ENCODE data around the gene CIT.
"Not testable (repeated sequence)": the region's sequence is repeated elsewhere in the genome, so short reads cannot be mapped to it uniquely, and the experiment has no call there.

The CIT gene

DNA sequence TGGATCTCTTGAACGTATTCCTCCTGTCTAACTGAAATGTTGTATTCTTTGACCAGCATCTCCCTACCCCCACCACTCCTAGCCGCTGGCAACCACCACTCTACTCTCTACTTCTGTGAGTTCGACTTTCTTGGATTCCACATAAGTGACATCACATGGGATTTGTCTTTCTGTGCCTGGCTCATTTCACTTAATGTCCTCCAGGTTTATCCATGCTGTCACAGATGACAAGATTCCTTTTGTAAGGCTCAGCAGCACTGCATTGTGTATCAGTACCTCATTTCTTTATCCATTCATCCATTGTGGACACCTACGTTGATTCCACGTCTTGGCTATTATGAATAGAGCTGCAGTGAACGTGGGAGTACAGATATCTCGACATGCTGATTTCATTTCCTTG, 198.7 kb downstream of the CIT start:
- no peak for DNase-seq (ENCODE audit: low spot score)

- no peak for DNase-seq (ENCODE audit: low spot score)
These were observed 200.5 kb downstream of the CIT start for GRCh38 chr12:119676573-119676972.

DNA sequence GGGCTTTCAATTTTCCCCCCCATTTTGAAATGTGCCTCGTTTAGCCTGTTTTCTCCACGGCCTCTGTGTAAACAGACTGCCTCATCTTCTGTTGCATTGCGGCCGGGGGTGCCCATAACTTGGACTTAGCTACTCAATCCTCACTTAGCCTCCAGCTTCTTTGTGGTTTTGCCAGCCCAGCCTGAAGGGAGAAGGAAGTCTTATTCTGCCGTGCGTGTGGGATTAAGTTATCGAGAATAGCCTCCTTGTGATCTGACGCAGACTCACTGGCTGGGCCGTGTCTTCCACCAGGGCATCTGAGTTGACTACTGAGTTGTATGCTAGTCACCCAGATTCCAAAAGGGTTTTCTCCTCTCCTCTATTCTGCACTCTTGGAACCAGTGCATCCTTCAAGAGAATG, 201.1 kb downstream of the CIT start:
- DNase-seq (ENCODE audit: low spot score), result no peak

- no peak for DNase-seq (ENCODE audit: low spot score)
These were observed 202.6 kb downstream of the CIT start for GRCh38 chr12:119674560-119674959.

DNA sequence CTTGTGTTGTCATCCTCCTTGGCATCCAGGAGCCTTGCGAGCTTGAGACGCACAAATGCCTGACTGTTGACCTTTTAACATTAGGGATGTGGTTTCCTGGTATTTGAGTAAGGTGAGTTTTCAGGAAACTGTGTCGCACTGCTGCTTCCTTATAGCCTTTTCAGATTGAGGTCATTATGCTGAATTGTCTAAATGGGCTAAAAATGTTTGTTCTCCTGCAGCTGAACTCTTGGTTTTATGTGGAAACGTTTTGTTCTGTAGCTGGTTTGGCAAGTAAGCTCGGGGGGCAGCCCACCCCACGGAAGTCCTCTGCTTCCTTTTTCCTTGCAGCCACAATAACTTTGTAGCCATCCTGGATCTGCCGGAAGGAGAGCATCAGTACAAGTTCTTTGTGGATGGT, 203.5 kb downstream of the CIT start:
- DNase-seq (ENCODE audit: low spot score), result no peak

DNA sequence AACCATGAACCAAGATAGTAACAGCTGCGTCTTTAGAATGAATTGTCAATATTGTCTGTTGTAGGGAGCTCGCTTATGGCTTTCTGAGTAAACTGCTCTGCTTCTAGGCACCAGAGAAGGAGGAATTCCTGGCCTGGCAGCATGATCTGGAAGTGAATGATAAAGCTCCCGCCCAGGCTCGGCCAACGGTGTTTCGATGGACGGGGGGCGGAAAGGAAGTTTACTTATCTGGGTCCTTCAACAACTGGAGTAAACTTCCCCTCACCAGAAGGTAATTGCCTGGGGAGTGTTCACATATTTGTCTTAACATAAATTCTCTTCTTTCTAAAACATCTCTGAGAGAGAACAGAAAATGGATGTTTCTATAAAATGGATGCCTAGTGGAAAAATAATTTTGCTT, 204.9 kb downstream of the CIT start:
- no peak for DNase-seq (ENCODE audit: low spot score)

GRCh38 chr12:119671070-119671469, 206.1 kb downstream of the CIT start:
- DNase-seq (ENCODE audit: low spot score), result no peak

DNA sequence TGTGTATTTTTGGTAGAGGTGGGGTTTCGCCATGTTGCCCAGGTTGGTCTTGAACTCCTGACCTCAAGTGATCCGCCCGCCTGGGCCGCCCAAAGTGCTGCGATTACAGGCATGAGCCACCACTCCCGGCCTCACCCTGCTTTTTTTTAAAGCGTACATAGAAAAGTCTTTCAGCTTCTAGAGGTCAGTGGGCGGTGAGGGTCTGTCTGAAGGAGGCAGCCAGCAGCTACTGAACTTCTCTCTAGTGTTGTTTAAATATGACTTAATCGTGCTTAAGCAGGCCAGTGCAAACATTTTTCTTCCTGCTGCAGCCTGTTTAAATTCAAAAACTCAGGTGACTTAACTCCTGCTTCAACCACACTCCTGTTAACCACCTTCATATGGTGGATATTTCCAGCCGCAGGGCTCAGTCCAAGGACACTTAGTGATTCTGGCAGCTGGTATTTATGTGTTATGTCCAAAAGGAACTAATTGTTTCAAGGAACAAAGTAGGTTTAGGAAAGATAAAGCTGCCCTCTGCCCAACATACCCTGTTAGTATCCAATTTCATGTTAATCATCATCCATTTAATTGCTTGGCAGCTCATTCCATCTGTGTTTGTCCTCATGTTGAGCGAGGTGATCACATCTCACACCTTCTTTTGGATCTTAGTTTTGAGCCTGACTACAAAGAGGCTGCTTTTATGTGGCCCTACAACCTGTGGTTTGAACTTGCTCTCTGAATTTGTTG, 207.2 kb downstream of the CIT start:
- DNase-seq (ENCODE audit: low spot score), result no peak

- peak; percentile 21 for DNase-seq (ENCODE audit: low spot score)
These were observed 208.7 kb downstream of the CIT start for GRCh38 chr12:119668324-119668841.

DNA sequence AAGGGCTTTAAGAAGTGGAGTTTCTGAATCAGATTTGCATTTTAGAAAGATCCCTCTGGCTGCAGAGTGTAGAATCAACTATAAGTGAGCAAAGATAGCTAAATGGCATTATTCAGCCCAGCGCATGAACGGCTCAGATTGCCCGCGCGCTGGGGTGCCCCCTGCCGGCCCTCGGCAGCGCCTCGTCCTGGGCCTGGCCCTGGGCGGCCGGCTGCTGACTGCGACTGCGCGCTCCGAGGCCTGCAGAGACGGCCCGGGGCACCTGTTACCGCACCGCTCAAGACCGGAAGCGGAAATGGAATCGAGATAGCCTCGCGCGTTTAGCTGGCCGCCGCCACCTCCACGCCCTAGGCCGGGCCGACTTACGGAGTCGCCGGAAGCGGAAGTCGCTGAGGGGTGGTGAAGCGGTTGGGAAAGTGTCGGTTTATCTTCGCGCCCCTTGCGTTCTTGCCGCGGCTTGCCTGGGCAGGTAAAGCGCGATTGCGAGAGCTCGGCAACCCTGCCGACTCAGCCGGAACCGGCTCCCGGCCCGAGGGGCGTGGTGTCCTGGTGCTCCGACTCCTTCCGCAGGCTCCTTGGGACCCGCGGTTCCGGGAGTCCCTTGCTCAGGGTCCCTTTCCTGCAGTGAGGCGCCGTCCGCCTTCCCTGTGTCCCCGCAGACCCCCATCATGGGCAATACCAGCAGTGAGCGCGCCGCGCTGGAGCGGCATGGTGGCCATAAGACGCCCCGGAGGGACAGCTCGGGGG, 209.4 kb downstream of the CIT start, which contains the start of gene PRKAB1:
Gene PRKAB1 (plus strand): TSS at position 557 of the 747 bp plus-strand sequence. CDS start 112 bp downstream, at position 669.
- DNase-seq (ENCODE audit: low spot score), result peak; percentile 100

GRCh38 chr12:119666900-119667576, 210.1 kb downstream of the CIT start:
- no peak for DNase-seq (ENCODE audit: low spot score)

DNA sequence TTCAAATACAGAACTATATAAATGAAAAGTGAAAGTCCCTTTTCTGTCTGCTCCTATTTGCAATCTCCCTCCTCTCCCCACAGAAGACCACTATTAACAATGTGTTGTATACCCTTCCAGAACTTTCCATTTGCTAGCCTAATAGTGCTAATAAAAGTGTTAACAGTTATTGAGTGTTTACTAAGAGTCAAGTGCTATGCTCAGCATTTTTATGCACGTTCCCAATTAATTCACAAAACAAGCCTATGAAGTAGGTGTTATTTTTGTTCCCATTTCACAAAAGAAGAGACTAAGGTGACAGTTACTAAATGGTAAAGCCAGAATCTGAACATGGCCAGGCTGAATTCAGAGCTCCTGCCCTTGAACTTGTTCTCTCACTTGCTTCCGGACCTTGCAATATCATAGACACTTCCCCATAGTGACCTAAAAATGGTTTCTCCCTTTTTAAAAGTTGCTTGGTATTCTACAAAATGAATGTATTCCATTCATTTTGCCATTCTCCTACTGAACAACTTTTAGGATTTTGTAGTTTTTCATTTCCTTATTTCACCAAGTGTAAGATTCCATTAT, 210.8 kb downstream of the CIT start:
- DNase-seq (ENCODE audit: low spot score), result no peak

DNA sequence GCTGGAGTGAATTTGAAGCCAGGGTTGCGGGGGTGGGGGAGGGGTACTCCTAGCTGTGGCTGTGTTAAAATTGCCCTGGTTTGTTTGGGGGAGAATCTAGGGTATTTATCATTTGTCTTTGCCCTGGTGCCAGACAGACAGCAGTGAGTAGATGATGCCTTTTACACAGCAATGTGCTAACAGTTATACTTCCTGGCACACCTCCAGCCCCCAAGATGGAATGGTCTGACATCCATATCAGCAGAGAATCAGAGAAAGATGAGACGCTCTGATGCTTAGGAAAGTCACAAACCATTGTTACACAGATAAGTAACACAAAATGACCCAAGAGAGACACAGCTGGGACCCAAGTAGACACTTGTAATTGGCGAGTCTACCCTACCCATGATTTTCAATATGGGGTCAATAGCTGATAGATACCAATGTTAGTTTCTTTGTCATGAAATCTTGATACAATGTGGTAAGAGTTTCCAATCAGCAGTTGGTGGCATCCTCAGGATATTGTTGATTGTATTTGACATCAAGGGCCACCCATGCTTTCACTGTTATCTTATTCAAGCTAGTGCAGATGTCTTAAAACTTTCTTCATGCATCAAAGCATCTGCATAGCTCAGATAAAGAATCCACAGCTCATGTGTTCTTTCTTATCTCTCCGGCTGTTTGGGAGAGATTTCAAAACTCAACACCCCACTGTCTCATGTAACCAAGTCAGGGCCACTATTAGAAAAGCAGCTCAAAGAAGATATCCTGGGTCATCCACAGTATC, 211.8 kb downstream of the CIT start:
- DNase-seq (ENCODE audit: low spot score), result no peak

DNA sequence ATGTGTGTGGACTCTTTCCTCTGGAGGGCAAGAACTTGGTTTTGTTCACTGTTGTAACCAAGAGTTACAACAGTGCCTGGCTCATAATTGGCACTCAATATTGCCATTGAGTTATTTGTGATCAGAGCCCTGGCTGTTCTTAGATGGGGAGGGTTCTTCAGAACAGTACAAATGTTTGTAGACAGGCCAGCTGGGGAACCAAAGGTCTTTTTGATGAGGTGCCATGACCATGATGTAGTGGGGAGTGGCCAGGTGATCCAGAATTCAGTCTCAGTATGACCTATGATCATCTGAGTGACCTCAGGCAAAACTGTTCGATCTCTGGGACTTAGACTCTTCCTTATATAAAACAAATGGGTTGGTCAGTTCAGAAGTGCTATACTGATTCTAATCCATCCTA, 212.5 kb downstream of the CIT start:
- DNase-seq (ENCODE audit: low spot score), result no peak

GRCh38 chr12:119661882-119662281, 215.2 kb downstream of the CIT start:
- no peak for DNase-seq (ENCODE audit: low spot score)

DNA sequence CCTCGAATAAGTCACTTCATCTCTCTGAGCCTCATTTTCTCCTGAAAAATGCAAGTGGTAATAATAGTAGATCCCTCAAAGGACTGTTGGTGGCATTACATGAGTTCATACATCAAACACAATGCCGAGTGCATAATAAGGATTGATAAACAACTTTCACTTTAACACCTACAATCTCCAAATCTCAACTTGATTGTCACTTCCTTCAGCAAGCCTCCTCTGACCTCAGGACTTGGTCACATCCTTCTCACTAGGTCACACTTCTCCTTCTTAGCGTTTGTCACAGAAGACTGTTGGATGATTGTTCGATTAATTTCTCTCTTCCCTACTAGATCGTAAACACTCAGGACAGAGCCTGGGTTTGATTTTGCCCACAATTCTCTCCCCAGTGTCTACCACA, 217.0 kb downstream of the CIT start:
- DNase-seq (ENCODE audit: low spot score), result no peak

DNA sequence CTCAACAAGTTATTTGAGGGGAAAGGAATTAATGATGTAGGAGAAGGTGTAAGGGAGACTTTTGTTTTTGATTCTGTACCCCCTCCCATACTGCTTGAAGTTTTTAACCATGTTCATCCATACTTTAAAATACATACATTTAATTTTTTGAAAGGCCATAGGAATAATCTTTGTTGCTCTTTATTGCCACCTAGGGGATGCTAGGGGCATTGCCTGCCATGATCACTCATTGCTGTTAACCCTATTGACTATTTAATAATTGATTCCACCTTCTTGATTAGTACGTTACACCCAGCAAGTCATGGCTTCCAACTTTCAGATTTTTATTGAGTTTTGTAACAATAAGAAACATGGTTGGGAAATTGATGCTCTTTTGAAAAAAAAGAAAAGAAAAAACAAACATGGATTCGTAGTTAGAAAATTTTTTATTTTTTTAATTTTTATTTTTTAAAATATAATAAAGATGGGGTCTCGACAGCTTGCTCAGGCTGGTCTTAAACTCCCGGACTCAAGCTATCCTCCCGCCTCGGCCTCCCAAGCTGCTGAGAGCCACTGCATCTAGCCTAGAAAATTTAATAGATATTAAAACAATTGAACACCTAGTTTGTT, 217.7 kb downstream of the CIT start:
- peak; percentile 59 for DNase-seq (ENCODE audit: low spot score)

DNA sequence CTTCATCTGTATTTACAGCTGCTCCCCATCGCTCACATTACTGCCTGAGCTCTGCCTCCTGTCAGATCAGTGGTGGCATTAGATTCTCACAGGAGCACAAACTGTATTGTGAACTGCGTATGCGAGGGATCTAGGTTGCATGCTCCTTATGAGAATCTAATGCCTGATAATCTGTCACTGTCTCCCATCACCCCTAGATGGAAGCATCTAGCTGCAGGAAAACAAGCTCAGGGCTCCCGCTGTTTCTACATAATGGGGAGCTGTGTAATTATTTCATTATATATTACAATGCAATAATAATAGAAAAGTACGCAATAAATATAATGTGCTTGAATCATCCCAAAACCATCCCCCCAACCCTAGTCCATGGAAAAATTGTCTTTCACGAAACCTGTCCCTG, 219.0 kb downstream of the CIT start:
- DNase-seq (ENCODE audit: low spot score), result not testable (repeated sequence)

- DNase-seq (ENCODE audit: low spot score), result not testable (repeated sequence)
These were observed 220.1 kb downstream of the CIT start for GRCh38 chr12:119657001-119657400.

DNA sequence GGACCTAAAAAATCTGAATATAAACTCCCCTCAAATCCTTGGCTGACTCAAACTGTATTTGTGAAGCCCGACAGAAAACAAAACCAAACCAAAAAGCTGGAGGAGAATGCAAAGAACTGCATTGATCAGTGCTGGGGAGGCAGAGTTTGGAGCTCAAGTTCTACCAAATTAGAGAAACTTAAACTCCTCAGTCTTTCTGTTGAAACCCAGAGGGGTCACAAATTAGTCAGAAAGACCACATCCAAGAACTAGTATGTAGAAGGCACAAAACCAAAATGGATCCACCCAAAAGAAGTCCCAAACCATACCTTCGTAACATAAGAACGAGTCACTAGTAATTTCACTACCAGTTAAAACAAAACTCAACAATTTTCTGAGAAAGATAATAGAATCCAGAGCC, 224.5 kb downstream of the CIT start:
- no peak for DNase-seq (ENCODE audit: low spot score)

GRCh38 chr12:119649202-119649808, 227.8 kb downstream of the CIT start:
- DNase-seq (ENCODE audit: low spot score), result peak; percentile 32

Data from AG08396 (cell line).